Sigmoid colon (tissue), 4 donors: ENCODE results near the gene TMA16.

Source experiments
- EP300 ChIP-seq, 4 donors: sonication (generic); formaldehyde crosslinking; IDR thresholded peaks; one replicate each; pipeline ENCODE4 v1.6.1; 2017; ENCODE audit warnings: antibody characterized with exemption in 4 of 4
- POLR2AphosphoS5 ChIP-seq, 4 donors: sonication (generic); formaldehyde crosslinking; IDR thresholded peaks; one replicate each; pipeline ENCODE4 v1.6.1; 2017; ENCODE audit warnings: antibody characterized with exemption in 4 of 4
- TF ChIP-seq, protein P1 (sequence below), 4 experiments: fragments of 450-650 bp in 3 of 4; fragments of 200-600 bp in 1 of 4; IDR thresholded peaks; one replicate each; pipeline ENCODE4 v1.5.1; 2016 to 2019; ENCODE audit warnings: antibody characterized with exemption in 4 of 4, mild to moderate bottlenecking in 3 of 4, moderate library complexity in 2 of 4

DNA sequence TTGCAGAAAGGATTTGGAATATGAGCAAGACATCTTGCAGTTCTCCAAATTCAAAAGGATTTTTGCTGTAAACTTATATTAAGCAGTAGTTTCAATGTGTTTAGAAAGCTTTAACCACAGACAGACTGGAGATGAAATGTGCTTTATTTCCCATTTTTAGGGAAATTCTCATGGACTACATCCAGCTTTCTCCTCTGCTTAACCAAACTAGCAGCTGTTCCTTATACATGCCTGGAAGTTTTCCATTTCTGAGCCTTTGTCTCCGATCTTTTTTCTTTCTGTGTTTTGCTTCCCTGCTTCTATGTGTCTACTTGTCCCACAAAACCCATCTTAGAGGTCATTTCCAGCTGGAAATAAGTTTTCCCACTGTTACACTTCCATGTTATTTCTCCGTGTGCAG is 41.6 kb downstream of the TMA16 start:
- TF ChIP-seq, protein P1, sequence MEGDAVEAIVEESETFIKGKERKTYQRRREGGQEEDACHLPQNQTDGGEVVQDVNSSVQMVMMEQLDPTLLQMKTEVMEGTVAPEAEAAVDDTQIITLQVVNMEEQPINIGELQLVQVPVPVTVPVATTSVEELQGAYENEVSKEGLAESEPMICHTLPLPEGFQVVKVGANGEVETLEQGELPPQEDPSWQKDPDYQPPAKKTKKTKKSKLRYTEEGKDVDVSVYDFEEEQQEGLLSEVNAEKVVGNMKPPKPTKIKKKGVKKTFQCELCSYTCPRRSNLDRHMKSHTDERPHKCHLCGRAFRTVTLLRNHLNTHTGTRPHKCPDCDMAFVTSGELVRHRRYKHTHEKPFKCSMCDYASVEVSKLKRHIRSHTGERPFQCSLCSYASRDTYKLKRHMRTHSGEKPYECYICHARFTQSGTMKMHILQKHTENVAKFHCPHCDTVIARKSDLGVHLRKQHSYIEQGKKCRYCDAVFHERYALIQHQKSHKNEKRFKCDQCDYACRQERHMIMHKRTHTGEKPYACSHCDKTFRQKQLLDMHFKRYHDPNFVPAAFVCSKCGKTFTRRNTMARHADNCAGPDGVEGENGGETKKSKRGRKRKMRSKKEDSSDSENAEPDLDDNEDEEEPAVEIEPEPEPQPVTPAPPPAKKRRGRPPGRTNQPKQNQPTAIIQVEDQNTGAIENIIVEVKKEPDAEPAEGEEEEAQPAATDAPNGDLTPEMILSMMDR (IDR thresholded peaks at IDR 0.05): no peak
- TF ChIP-seq EP300 (IDR thresholded peaks at IDR 0.05): no peak
- TF ChIP-seq POLR2AphosphoS5 (IDR thresholded peaks at IDR 0.05): no peak
